IPS-20b (cell line): Measurements from ENCODE around the gene F11R.
"Not testable (repeated sequence)": the region's sequence is repeated elsewhere in the genome, so short reads cannot be mapped to it uniquely, and the experiment has no call there.

Experiments used
- H3K27ac ChIP-seq: one replicate; pipeline ENCODE4 v1.5.1; 2013; ENCODE audit warnings: low read length
- H3K27me3 ChIP-seq: 2 replicates; pipeline ENCODE4 v1.6.1; 2013; ENCODE audit warnings: mild to moderate bottlenecking, low read length, inconsistent platforms; ENCODE audit not compliant: insufficient read depth
- H3K36me3 ChIP-seq: 2 replicates; pipeline ENCODE4 v1.6.1; 2013; ENCODE audit warnings: low read depth, mild to moderate bottlenecking, inconsistent platforms, low read length, moderate library complexity; ENCODE audit not compliant: insufficient read depth
- H3K4me1 ChIP-seq: 2 replicates; pipeline ENCODE4 v1.6.1; 2013; ENCODE audit warnings: mild to moderate bottlenecking, control low read depth, inconsistent platforms, low read length, moderate library complexity; ENCODE audit not compliant: insufficient read depth
- H3K4me3 ChIP-seq: 2 replicates; pipeline ENCODE4 v1.5.1; 2013; ENCODE audit warnings: mild to moderate bottlenecking, low read length, inconsistent platforms
- H3K9ac ChIP-seq: 2 replicates; pipeline ENCODE4 v1.6.1; 2013; ENCODE audit warnings: low read depth, mild to moderate bottlenecking, inconsistent platforms, low read length, moderate library complexity
- H3K9me3 ChIP-seq: 2 replicates; pipeline ENCODE4 v1.6.1; 2013; ENCODE audit warnings: mild to moderate bottlenecking, low read depth, low read length, inconsistent platforms; ENCODE audit not compliant: insufficient read depth

Gene F11R

DNA sequence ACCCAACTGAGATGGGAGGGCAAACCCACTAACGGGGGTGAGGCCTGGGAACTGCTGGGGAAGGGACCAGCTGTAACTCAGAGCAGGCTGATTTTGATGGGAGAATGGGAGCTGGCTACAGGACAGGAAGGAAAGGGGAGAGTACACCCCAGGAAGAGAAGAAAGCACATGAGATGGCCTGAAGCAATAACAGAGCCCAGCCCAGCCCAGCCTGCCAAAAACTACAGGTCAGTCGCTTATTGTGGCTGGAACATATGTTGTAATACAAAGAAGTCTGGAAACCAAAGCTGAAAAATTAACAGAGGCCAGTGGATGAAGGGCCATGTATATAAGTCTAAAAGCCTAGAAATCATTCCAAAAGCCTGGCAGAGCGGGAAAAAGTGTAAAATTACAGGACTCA lies 67.9 kb downstream of the F11R start:
- H3K4me3 ChIP-seq, result no peak overlapping the region
- no peaks in the 10 kb centered on the region for H3K36me3 ChIP-seq
- H3K4me1 ChIP-seq, result no peaks in the 10 kb centered on the region
- no peaks in the 10 kb centered on the region for H3K9me3 ChIP-seq
- H3K27me3 ChIP-seq, result no peaks in the 10 kb centered on the region
- no peak overlapping the region for H3K27ac ChIP-seq
- H3K9ac ChIP-seq, result no peak overlapping the region

DNA sequence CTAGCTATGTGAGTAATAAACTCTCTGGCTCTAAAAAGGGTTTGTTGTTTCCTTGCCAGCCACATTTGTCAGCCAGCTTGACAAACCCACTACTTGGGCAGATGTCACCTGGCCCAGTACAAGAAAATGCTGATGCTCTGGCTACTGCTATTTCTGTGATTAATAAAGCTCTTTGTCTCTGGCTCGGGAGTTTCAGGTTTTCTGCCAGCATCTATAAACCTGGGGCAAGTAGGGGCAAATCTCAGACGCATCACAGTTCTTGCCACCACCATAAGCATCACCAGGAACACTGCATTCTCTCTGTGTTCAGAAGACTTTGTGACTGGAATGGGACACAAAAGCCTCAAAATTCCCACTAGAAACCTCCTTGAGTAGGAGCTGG lies 68.8 kb downstream of the F11R start:
- Histone ChIP-seq H3K27ac (no peak overlapping the region), H3K4me3 (no peak overlapping the region), H3K9me3 (no peaks in the 10 kb centered on the region), H3K36me3 (no peaks in the 10 kb centered on the region), H3K4me1 (no peaks in the 10 kb centered on the region; the same call in 1 of the 2 replicates), H3K9ac (no peak overlapping the region), H3K27me3 (no peaks in the 10 kb centered on the region)

DNA sequence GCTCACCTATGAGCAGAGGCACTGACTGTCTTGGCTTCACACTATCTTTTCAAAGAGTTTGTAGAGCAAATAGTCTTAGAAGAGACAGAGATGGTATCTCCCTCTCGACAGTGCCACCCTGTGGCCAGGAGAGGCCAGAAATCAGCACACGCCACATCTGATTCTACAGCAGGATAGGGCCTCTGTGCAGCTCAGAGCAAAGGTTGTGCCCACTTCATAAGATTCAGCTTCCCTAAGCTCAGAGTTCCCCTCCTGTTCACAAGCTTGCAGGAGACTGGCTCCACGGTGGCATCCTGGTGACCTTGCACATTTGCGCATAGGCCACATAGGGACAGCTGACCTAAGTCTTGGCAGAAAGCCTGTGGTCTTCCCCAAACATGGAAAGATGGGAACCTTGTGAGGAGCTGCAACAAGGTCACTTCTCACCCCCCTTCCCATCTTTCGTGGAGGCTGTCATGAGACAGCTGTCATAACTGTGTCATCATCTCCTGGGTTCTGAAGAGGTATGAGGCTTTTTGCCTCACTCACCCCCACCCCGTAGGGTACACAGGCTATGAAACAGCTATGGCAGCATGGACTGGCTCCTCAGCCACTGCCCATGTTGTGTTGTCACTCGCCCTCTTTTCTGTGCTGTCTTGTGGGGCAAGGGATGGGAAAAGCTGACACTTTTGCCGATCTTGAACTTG lies 69.4 kb downstream of the F11R start:
- Histone ChIP-seq H3K9ac (no peak overlapping the region), H3K4me3 (no peak overlapping the region), H3K36me3 (no peaks in the 10 kb centered on the region), H3K27me3 (no peaks in the 10 kb centered on the region), H3K27ac (no peak overlapping the region), H3K4me1 (no peaks in the 10 kb centered on the region; the same call in 1 of the 2 replicates), H3K9me3 (no peaks in the 10 kb centered on the region)

DNA sequence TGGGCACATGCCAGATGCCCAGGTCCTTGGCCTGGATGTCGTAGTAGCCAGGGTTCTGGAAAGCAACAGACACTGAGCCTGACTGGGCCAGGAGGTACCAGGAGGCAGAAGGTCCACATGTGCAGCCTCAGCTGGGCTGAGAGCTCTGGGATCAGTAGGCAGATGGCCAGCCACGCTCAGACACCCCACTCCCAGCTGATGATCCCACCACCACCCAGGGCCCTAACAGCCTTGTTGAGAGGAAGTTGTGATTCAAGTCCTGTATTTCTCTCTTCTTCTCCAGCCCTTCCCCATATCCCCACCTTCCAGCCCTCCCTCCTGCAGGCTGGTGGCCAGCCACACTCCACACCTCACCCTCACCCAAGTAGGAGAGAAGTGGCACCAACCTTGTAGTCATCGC lies 70.3 kb downstream of the F11R start:
- Histone ChIP-seq H3K9me3 (no peaks in the 10 kb centered on the region), H3K27me3 (no peaks in the 10 kb centered on the region), H3K27ac (no peak overlapping the region), H3K36me3 (no peaks in the 10 kb centered on the region), H3K4me3 (no peak overlapping the region), H3K9ac (no peak overlapping the region), H3K4me1 (no peaks in the 10 kb centered on the region; the same call in 1 of the 2 replicates)

DNA sequence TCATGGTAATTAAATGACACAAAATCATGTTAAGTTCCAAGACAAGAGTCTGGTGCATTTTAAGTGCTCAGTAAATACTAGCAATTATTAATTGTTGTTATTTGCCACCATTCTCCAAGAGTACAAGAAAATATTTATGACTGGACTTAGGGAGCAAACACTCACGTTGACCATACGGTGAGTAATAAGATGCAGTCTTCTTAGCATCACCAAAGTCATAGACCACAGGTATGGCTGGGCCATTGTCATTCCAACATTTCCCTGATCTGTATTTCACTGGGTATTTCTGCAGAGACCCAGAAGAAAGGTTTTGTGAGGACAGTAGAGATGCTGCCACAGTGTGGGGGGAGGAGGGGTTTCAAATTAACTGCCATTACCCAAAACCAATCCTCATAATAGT lies 71.1 kb downstream of the F11R start:
- no peaks in the 10 kb centered on the region for H3K27me3 ChIP-seq
- no peak overlapping the region for H3K9ac ChIP-seq
- H3K9me3 ChIP-seq, result no peaks in the 10 kb centered on the region
- no peak overlapping the region for H3K4me3 ChIP-seq
- no peak overlapping the region for H3K27ac ChIP-seq
- no peaks in the 10 kb centered on the region; the same call in 1 of the 2 replicates for H3K4me1 ChIP-seq
- H3K36me3 ChIP-seq, result no peaks in the 10 kb centered on the region

DNA sequence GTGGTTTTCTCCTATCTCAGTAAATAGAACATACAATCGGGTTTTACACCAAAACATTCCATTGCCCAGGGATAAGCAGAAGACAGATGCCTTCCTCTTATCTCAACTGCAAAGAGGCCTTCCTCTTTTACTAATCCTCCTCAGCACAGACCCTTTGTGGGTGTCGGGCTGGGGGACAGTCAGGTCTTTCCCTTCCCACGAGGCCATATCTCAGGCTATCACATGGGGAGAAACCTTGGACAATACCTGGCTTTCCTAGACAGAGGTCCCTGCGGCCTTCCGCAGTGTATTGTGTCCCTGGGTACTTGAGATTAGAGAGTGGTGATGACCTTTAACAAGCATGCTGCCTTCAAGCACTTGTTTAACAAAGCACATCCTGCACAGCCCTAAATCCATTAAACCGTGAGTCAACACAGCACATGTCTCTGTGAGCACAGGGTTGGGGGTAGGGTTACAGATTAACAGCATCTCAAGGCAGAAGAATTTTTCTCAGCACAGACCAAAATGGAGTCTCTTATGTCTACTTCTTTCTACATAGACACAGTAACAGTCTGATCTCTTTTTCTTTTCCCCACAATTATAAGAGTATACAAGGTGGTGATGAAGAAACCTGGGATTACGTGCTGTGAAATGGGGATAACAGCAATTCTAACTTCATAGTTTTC lies 71.6 kb downstream of the F11R start:
- not testable (repeated sequence) for H3K4me1 ChIP-seq, H3K4me3 ChIP-seq, H3K9ac ChIP-seq, H3K9me3 ChIP-seq, H3K36me3 ChIP-seq, H3K27me3 ChIP-seq, H3K27ac ChIP-seq

DNA sequence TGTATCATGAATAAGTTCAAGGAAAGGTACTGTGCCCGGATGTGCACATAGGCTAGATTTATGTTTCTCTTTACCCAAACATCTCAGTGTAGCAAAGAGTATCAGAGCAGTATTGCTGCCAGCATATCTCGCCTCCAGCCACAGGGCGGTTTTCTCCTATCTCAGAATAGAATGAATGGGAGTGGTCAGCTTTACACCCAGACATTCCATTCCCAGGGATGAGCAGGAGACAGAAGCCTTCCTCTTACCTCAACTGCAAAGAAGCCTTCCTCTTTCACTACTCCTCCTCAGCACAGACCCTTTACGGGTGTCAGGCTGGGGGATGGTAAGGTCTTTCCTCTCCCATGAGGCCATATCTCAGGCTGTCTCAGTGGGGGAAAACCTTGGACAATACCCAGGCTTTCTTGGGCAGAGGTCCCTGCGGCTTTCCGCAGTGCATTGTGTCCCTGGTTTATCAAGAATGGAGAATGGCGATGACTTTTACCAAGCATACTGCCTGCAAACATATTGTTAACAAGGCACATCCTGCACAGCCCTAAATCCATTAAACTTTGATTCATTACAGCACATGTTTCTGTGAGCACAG lies 73.7 kb downstream of the F11R start:
- not testable (repeated sequence) for H3K27me3 ChIP-seq, H3K4me1 ChIP-seq, H3K9me3 ChIP-seq, H3K4me3 ChIP-seq, H3K9ac ChIP-seq, H3K36me3 ChIP-seq, H3K27ac ChIP-seq

DNA sequence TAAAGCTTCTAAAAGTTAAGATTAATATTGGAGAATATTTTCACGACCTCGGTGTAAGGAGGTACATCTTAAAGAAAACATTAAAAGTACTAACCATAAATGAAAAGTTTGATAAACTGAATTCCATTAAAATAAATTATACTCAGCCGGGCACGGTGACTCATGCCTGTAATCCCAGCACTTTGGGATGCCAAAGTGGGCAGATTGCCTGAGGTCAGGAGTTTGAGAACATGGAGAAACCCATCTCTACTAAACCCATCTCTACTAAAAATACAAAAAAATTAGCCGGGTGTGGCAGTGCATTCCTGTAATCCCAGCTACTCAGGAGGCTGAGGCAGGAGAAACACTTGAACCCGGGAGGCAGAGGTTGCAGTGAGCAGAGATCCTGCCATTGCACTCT lies 75.1 kb downstream of the F11R start:
- H3K9me3 ChIP-seq, H3K9ac ChIP-seq, H3K4me1 ChIP-seq, H3K4me3 ChIP-seq, H3K27me3 ChIP-seq, H3K36me3 ChIP-seq, H3K27ac ChIP-seq: not testable (repeated sequence)
